Measurements from ENCODE around the gene OGFOD3. TPM values are rescaled to one million over a fixed set of nuclear protein-coding genes. Genes with fewer than 3 reads are reported as not detected.

OGFOD3 gene
- polyA plus RNA-seq, 2 of the 4 experiments (the other 2 are of a cell fraction), result 15.2 to 19.8 TPM

DNA sequence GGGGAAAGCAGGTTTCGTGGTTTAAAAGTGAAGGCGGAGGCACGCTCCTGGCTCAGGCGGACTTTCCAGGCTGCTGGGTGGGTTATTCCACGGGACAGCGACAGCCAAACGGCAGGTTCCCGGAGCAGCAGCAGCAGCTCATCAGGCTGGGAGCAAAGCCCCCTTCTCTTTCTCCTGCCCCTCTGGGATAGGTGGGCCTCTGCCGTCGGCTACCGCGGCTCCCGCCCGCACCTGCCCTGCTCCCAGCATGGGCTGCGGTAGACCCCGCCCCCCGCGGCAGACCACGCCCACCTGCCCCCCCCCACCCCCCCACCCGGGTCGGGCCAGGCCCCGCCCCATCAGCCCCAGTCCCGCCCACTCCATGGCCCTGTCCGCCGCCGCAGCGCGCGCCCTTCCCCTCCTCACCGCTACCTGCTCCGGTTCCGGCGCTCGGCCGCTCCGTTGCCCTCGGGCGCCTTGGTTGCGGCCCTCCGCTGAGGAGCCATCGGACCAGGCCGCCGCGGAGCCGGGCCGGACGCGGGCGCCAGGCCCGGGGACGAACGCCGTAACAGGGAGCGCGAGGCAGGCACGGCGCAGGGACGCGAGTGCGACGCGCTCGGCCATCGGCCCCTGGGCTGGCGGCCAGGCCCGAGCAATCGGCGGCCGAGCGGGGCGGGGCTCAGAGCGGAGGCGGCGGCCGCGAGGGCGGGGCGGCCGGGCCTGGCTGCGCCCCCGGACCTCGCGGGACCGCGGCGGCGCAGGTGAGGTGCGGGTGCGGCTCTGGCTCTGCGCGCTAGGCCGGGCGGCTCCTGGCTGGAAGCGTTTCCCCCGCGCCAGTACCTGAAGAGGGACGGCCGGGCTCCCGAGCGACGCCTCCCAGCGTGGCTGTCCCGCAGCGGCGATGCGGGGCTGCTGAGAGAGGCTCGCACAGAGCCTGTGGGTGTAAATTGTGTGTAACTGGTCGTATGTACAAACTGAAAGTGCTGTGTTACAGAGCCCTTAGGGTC lies at the start of gene OGFOD3, which contains the start of gene HEXD (continued):
- no peak for TF ChIP-seq CHD4 (IDR thresholded peaks at IDR 0.05; ENCODE audit: borderline replicate concordance)
- TF ChIP-seq HOXB5 (CRISPR knock-in tag; IDR thresholded peaks at IDR 0.05), result no peak; the same call in 1 of the 2 replicates
- TF ChIP-seq HEYL (CRISPR knock-in tag; IDR thresholded peaks at IDR 0.05), result no peak
- peak; percentile 94; the same call in 1 of the 2 replicates for TF ChIP-seq PHF8 (IDR thresholded peaks at IDR 0.05; ENCODE audit: borderline replicate concordance, low read depth)
- TF ChIP-seq CBX8 (IDR thresholded peaks at IDR 0.05), result no peak
- TF ChIP-seq ATOH8 (CRISPR knock-in tag; IDR thresholded peaks at IDR 0.05; ENCODE audit: low read depth), result no peak
- peak; percentile 87 for TF ChIP-seq MAX (IDR thresholded peaks at IDR 0.05)
- TF ChIP-seq, protein P1, sequence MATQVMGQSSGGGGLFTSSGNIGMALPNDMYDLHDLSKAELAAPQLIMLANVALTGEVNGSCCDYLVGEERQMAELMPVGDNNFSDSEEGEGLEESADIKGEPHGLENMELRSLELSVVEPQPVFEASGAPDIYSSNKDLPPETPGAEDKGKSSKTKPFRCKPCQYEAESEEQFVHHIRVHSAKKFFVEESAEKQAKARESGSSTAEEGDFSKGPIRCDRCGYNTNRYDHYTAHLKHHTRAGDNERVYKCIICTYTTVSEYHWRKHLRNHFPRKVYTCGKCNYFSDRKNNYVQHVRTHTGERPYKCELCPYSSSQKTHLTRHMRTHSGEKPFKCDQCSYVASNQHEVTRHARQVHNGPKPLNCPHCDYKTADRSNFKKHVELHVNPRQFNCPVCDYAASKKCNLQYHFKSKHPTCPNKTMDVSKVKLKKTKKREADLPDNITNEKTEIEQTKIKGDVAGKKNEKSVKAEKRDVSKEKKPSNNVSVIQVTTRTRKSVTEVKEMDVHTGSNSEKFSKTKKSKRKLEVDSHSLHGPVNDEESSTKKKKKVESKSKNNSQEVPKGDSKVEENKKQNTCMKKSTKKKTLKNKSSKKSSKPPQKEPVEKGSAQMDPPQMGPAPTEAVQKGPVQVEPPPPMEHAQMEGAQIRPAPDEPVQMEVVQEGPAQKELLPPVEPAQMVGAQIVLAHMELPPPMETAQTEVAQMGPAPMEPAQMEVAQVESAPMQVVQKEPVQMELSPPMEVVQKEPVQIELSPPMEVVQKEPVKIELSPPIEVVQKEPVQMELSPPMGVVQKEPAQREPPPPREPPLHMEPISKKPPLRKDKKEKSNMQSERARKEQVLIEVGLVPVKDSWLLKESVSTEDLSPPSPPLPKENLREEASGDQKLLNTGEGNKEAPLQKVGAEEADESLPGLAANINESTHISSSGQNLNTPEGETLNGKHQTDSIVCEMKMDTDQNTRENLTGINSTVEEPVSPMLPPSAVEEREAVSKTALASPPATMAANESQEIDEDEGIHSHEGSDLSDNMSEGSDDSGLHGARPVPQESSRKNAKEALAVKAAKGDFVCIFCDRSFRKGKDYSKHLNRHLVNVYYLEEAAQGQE (IDR thresholded peaks at IDR 0.05), result no peak
- no peak for TF ChIP-seq MAFK (IDR thresholded peaks at IDR 0.05; ENCODE audit: partially characterized antibody)
- TF ChIP-seq HDAC2 (IDR thresholded peaks at IDR 0.05), result no peak
- peak; percentile 94 to 98 for TF ChIP-seq JUN (IDR thresholded peaks at IDR 0.05)
- no peak; the same call in 1 of the 2 replicates for TF ChIP-seq HOXB13 (CRISPR knock-in tag; IDR thresholded peaks at IDR 0.05; ENCODE audit: low read depth)
- TF ChIP-seq EP300 (IDR thresholded peaks at IDR 0.05), result no peak
- no peak for TF ChIP-seq CBX2 (IDR thresholded peaks at IDR 0.05; ENCODE audit: borderline replicate concordance, low read depth)
- no peak for TF ChIP-seq EHF (CRISPR knock-in tag; IDR thresholded peaks at IDR 0.05)
- no peak for TF ChIP-seq POLR2AphosphoS2 (conservative IDR thresholded peaks at IDR 0.05; ENCODE audit: low read length)
- no peak for TF ChIP-seq CTCF (IDR thresholded peaks at IDR 0.05)
- 0 out of 2 replicates have a peak, but pooled peaks have one; percentile 53 for TF ChIP-seq TFCP2L1 (CRISPR knock-in tag; IDR thresholded peaks at IDR 0.05)
- TF ChIP-seq CHD2 (IDR thresholded peaks at IDR 0.05; ENCODE audit: low read length, partially characterized antibody), result no peak
- no peak for TF ChIP-seq FOSL2 (IDR thresholded peaks at IDR 0.05)
- TF ChIP-seq FOSL2 (CRISPR knock-in tag; IDR thresholded peaks at IDR 0.05), result no peak
- TF ChIP-seq, protein P2, sequence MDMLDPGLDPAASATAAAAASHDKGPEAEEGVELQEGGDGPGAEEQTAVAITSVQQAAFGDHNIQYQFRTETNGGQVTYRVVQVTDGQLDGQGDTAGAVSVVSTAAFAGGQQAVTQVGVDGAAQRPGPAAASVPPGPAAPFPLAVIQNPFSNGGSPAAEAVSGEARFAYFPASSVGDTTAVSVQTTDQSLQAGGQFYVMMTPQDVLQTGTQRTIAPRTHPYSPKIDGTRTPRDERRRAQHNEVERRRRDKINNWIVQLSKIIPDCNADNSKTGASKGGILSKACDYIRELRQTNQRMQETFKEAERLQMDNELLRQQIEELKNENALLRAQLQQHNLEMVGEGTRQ (IDR thresholded peaks at IDR 0.05), result no peak
- peak; percentile 81 for TF ChIP-seq POLR2A (IDR thresholded peaks at IDR 0.05; ENCODE audit: low read length)
- TF ChIP-seq GATA3 (IDR thresholded peaks at IDR 0.05; ENCODE audit: borderline replicate concordance), result no peak
- TF ChIP-seq BHLHE40 (IDR thresholded peaks at IDR 0.05; ENCODE audit: low read depth, low read length), result no peak
